ENCODE results near the gene HS6ST3.

HS6ST3 gene

GRCh38 chr13:96836733-96837132 is 746.8 kb downstream of the HS6ST3 start:
- DNase-seq (ENCODE audit: low spot score), result no peak

GRCh38 chr13:96837809-96838208 is 747.9 kb downstream of the HS6ST3 start:
- DNase-seq (ENCODE audit: low spot score), result no peak

- DNase-seq (ENCODE audit: low spot score), result no peak
These were observed 754.3 kb downstream of the HS6ST3 start for GRCh38 chr13:96844195-96844594.

GRCh38 chr13:96844616-96845015 is 754.7 kb downstream of the HS6ST3 start:
- DNase-seq (ENCODE audit: low spot score), result no peak

- DNase-seq (ENCODE audit: low spot score), result no peak
These were observed 758.4 kb downstream of the HS6ST3 start for GRCh38 chr13:96848286-96848685.

- no peak for DNase-seq (ENCODE audit: low spot score)
These were observed 759.2 kb downstream of the HS6ST3 start for GRCh38 chr13:96849091-96849490.

- no peak for DNase-seq (ENCODE audit: low spot score)
These were observed 760.7 kb downstream of the HS6ST3 start for GRCh38 chr13:96850538-96851145.

- no peak for DNase-seq (ENCODE audit: low spot score)
These were observed 762.0 kb downstream of the HS6ST3 start for GRCh38 chr13:96851856-96852445.

GRCh38 chr13:96858133-96858826 is 768.4 kb downstream of the HS6ST3 start:
- DNase-seq (ENCODE audit: low spot score), result no peak

- DNase-seq (ENCODE audit: low spot score), result no peak
These were observed 771.0 kb downstream of the HS6ST3 start for GRCh38 chr13:96860882-96861281.

GRCh38 chr13:96862093-96862492 is 772.2 kb downstream of the HS6ST3 start:
- no peak for DNase-seq (ENCODE audit: low spot score)

GRCh38 chr13:96862999-96863398 is 773.1 kb downstream of the HS6ST3 start:
- DNase-seq (ENCODE audit: low spot score), result no peak

GRCh38 chr13:96871469-96871868 is 781.6 kb downstream of the HS6ST3 start:
- no peak for DNase-seq (ENCODE audit: low spot score)

- DNase-seq (ENCODE audit: low spot score), result no peak
These were observed 790.5 kb downstream of the HS6ST3 start for GRCh38 chr13:96880419-96880818.
